Hindlimb muscle (tissue), 1 donor: ENCODE results near the gene SMAP1. TPM values are rescaled to one million over a fixed set of nuclear protein-coding genes. Genes with fewer than 3 reads are reported as not detected.
"Not testable (repeated sequence)": the region's sequence is repeated elsewhere in the genome, so short reads cannot be mapped to it uniquely, and the experiment has no call there.

Experiments
- DNase-seq: peaks from one replicate; pipeline ENCODE4 v3.0.0-alpha.2; 2013
- polyA plus RNA-seq: library from polyadenylated mRNA; unstranded; fragments of 120-200 nt; gene quantifications from one replicate; pipeline ENCODE4 v1.2.1, GENCODE V29; 2013; ENCODE audit not compliant: insufficient read length

Gene SMAP1
- polyA plus RNA-seq, 1 donor, result 26.9 TPM

GRCh38 chr6:70684794-70685493 lies 17.3 kb downstream of the SMAP1 start:
- no peak for DNase-seq

- no peak for DNase-seq
Measured at GRCh38 chr6:70685494-70686180, 18.0 kb downstream of the SMAP1 start.

GRCh38 chr6:70686548-70687133 lies 19.0 kb downstream of the SMAP1 start:
- DNase-seq, result peak; percentile 26

GRCh38 chr6:70693887-70694286 lies 26.2 kb downstream of the SMAP1 start:
- DNase-seq, result no peak

GRCh38 chr6:70694371-70694770 lies 26.7 kb downstream of the SMAP1 start:
- no peak for DNase-seq

GRCh38 chr6:70700922-70701876 lies 33.5 kb downstream of the SMAP1 start:
- no peak for DNase-seq

- no peak for DNase-seq
Measured at GRCh38 chr6:70705772-70706171, 38.1 kb downstream of the SMAP1 start.

- peak; percentile 29 for DNase-seq
Measured at GRCh38 chr6:70706491-70707123, 38.9 kb downstream of the SMAP1 start.

- DNase-seq, result no peak
Measured at GRCh38 chr6:70707893-70708292, 40.2 kb downstream of the SMAP1 start.

- no peak for DNase-seq
Measured at GRCh38 chr6:70708448-70708847, 40.8 kb downstream of the SMAP1 start.

- no peak for DNase-seq
Measured at GRCh38 chr6:70709826-70710225, 42.1 kb downstream of the SMAP1 start.

GRCh38 chr6:70714716-70715257 lies 47.1 kb downstream of the SMAP1 start:
- DNase-seq, result no peak

- DNase-seq, result no peak
Measured at GRCh38 chr6:70717038-70717801, 49.5 kb downstream of the SMAP1 start.

GRCh38 chr6:70724524-70724923 lies 56.8 kb downstream of the SMAP1 start:
- DNase-seq, result no peak

- no peak for DNase-seq
Measured at GRCh38 chr6:70725817-70726415, 58.2 kb downstream of the SMAP1 start.

- no peak for DNase-seq
Measured at GRCh38 chr6:70734381-70734780, 66.7 kb downstream of the SMAP1 start.

- no peak for DNase-seq
Measured at GRCh38 chr6:70734979-70735378, 67.3 kb downstream of the SMAP1 start.

GRCh38 chr6:70735513-70735912 lies 67.8 kb downstream of the SMAP1 start:
- no peak for DNase-seq

- no peak for DNase-seq
Measured at GRCh38 chr6:70738028-70738427, 70.3 kb downstream of the SMAP1 start.

- DNase-seq, result no peak
Measured at GRCh38 chr6:70739534-70739933, 71.9 kb downstream of the SMAP1 start.

- not testable (repeated sequence) for DNase-seq
Measured at GRCh38 chr6:70740746-70741145, 73.1 kb downstream of the SMAP1 start.
